GM10248 (cell line): ENCODE data around the gene DSG4.

Experiments used
- CTCF ChIA-PET: fragments of 300-600 bp; sonication (Branson Sonifier 250); formaldehyde crosslinking; extraction: SDS; loops from one replicate; lab custom pipeline; 2021; ENCODE audit warnings: antibody characterized with exemption; lab: Yijun Ruan, JAX
- POLR2A ChIA-PET: fragments of 350-650 bp; sonication (Branson Sonifier 250); formaldehyde crosslinking; extraction: SDS; loops from one replicate; lab custom pipeline; 2020; ENCODE audit warnings: antibody characterized with exemption; lab: Yijun Ruan, JAX
- DNase-seq: peaks from one replicate; pipeline ENCODE4 v3.0.0; 2012; ENCODE audit errors: extremely low spot score
- TF ChIP-seq, protein P1 (sequence below): IDR thresholded peaks from 2 replicates; pipeline ENCODE4 v1.5.1; 2012; ENCODE audit warnings: mild to moderate bottlenecking, low read depth; ENCODE audit errors: extremely low read depth, missing control alignments, control extremely low read depth

DSG4 gene

DNA sequence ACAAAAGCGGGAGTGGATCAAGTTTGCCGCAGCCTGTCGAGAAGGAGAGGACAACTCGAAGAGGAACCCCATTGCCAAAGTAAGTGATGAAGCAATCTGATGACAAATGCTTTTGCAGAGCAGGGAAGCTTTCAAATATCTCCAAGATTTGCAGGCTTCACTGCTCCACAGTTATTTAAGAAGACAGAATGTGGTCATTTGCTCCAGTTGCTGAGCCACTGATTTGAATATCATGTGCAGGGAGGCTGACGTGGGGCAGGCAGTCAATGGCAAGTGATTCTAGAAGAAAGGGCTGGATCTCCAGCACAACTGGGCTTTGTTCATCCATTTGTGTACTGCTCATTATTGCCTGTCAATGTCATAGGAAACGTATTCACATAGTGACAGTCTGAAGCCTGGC, 10.2 kb downstream of the DSG4 start:
- ChIA-PET POLR2A (no interaction called here), CTCF (interaction anchor here (2.0 kb wide), 1 partner anchor 15 kb away, joined by 6 read pairs; no protein-coding TSS in a partner anchor)
- TF ChIP-seq, protein P1, sequence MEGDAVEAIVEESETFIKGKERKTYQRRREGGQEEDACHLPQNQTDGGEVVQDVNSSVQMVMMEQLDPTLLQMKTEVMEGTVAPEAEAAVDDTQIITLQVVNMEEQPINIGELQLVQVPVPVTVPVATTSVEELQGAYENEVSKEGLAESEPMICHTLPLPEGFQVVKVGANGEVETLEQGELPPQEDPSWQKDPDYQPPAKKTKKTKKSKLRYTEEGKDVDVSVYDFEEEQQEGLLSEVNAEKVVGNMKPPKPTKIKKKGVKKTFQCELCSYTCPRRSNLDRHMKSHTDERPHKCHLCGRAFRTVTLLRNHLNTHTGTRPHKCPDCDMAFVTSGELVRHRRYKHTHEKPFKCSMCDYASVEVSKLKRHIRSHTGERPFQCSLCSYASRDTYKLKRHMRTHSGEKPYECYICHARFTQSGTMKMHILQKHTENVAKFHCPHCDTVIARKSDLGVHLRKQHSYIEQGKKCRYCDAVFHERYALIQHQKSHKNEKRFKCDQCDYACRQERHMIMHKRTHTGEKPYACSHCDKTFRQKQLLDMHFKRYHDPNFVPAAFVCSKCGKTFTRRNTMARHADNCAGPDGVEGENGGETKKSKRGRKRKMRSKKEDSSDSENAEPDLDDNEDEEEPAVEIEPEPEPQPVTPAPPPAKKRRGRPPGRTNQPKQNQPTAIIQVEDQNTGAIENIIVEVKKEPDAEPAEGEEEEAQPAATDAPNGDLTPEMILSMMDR = no peak
- no peak for DNase-seq

- no peak for DNase-seq
- TF ChIP-seq, protein P1 = no peak
- ChIA-PET CTCF (interaction anchor here (1.2 kb wide), 1 partner anchor 12 kb away, joined by 3 read pairs; no protein-coding TSS in a partner anchor), POLR2A (no interaction called here)
These were observed 16.7 kb downstream of the DSG4 start for GRCh38 chr18:31393286-31393685.

- DNase-seq = no peak
- TF ChIP-seq, protein P1 = no peak
- ChIA-PET POLR2A (no interaction called here), CTCF (interaction anchor here (2.0 kb wide), 1 partner anchor 27 kb away, joined by 7 read pairs; no protein-coding TSS in a partner anchor)
These were observed 20.4 kb downstream of the DSG4 start for GRCh38 chr18:31396796-31397612.

DNA sequence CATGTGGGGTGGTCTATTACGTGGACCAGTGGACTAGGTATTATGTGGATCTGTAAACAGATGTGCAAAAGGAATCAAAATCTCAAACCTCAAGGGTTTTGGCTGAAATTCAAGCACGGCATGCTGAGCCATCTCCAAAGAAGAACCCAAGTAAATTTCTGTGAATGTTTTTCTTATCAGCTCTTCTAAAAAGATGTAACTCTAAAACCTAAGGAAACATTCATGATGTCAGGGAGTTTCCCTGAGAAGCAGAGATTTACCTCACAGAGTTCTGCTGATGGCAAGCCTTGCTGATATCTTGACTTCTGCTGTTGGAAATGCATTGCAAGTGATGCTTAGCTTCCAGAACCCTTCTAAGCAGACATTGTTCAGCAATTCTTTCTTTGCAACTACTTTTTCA, 21.6 kb downstream of the DSG4 start:
- POLR2A ChIA-PET = no interaction called here
- DNase-seq = no peak

GRCh38 chr18:31399306-31400032, 22.9 kb downstream of the DSG4 start:
- ChIA-PET CTCF (no interaction called here), POLR2A (no interaction called here)
- TF ChIP-seq, protein P1 = no peak
- DNase-seq = no peak

More for the DNA sequence above, 21.6 kb downstream of the DSG4 start:
- CTCF ChIA-PET = interaction anchor here (2.0 kb wide), 1 partner anchor 26 kb away, joined by 7 read pairs; no protein-coding TSS in a partner anchor
- TF ChIP-seq, protein P1 = no peak
